ENCODE measurements around the gene SETD3. TPM values are rescaled to one million over a fixed set of nuclear protein-coding genes. Genes with fewer than 3 reads are reported as not detected.

SETD3 gene
- polyA plus RNA-seq, 2 donors: 15.4 to 25.2 TPM

- H3K4me3 ChIP-seq (ENCODE audit: low read depth in 1 of 2, low read length in 2 of 2): no peak overlapping the region
- no peak overlapping the region for H3K27ac ChIP-seq (ENCODE audit: low read depth in 2 of 2, low read length in 1 of 2)
- no peaks in the 10 kb centered on the region for H3K9me3 ChIP-seq (ENCODE audit: control insufficient read depth in 2 of 2, insufficient read depth in 1 of 2, low read depth in 1 of 2, low read length in 1 of 2)
- 91 to 94% methylated on average over 10 of the region's 10 CpGs for WGBS, 2 donors
- H3K27me3 ChIP-seq (ENCODE audit: control insufficient read depth in 1 of 2, insufficient read depth in 2 of 2, low read length in 2 of 2): no peaks in the 10 kb centered on the region
- H3K4me1 ChIP-seq (ENCODE audit: control insufficient read depth in 2 of 2, insufficient read depth in 2 of 2, low read length in 1 of 2): no peaks in the 10 kb centered on the region
- H3K36me3 ChIP-seq (ENCODE audit: control insufficient read depth in 2 of 2, insufficient read depth in 2 of 2, low read length in 1 of 2): peaks cover 9 to 10% of the 10 kb centered on the region in 2 donors
Measured at GRCh38 chr14:99410019-99410418, 70.6 kb downstream of the SETD3 start.

- H3K27me3 ChIP-seq (ENCODE audit: control insufficient read depth in 1 of 2, insufficient read depth in 2 of 2, low read length in 2 of 2): no peaks in the 10 kb centered on the region
- H3K27ac ChIP-seq (ENCODE audit: low read depth in 2 of 2, low read length in 1 of 2): no peak overlapping the region
- peaks cover 7 to 14% of the 10 kb centered on the region in 2 donors for H3K36me3 ChIP-seq (ENCODE audit: control insufficient read depth in 2 of 2, insufficient read depth in 2 of 2, low read length in 1 of 2)
- no peaks in the 10 kb centered on the region for H3K9me3 ChIP-seq (ENCODE audit: control insufficient read depth in 2 of 2, insufficient read depth in 1 of 2, low read depth in 1 of 2, low read length in 1 of 2)
- 88 to 92% methylated on average over 7 of the region's 7 CpGs for WGBS, 2 donors
- no peak overlapping the region for H3K4me3 ChIP-seq (ENCODE audit: low read depth in 1 of 2, low read length in 2 of 2)
- no peaks in the 10 kb centered on the region for H3K4me1 ChIP-seq (ENCODE audit: control insufficient read depth in 2 of 2, insufficient read depth in 2 of 2, low read length in 1 of 2)
Measured at GRCh38 chr14:99408971-99409289, 71.7 kb downstream of the SETD3 start.

DNA sequence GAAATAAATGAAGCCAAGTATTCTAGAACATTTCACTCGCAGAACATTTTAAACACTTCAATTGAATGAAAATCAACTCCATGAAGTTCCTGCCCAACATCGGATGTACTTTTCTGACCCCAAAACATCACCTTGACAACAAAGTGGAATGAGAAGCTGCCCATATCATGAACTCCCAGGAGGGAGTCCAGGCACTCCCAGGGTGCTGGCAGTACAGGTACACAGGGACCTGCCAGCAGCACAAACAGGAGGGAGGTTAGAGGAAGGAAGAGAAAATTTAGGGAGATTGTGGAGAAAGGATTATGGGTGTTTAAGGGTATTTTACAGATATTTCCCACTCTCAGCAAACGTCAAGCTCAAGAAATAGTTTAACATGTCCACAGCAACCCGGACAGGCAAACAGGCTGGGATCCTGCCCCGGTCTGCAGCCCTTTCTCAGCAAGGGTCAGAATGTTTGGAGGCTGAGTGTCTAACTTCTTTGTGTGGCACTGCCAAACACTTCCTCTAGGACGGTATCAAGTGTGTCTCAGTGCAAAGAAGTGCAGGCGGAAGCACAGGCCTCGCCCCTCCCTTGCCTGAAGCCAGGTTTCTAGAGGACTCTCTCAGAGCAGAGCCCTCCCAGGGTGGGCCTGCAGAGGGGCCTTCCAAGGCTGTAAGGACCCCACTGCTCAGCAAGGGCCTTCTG lies 72.2 kb downstream of the SETD3 start:
- H3K4me1 ChIP-seq (ENCODE audit: control insufficient read depth in 2 of 2, insufficient read depth in 2 of 2, low read length in 1 of 2): no peaks in the 10 kb centered on the region
- no peak overlapping the region for H3K27ac ChIP-seq (ENCODE audit: low read depth in 2 of 2, low read length in 1 of 2)
- peaks cover 7 to 14% of the 10 kb centered on the region in 2 donors for H3K36me3 ChIP-seq (ENCODE audit: control insufficient read depth in 2 of 2, insufficient read depth in 2 of 2, low read length in 1 of 2)
- H3K9me3 ChIP-seq (ENCODE audit: control insufficient read depth in 2 of 2, insufficient read depth in 1 of 2, low read depth in 1 of 2, low read length in 1 of 2): no peaks in the 10 kb centered on the region
- H3K4me3 ChIP-seq (ENCODE audit: low read depth in 1 of 2, low read length in 2 of 2): no peak overlapping the region
- WGBS, 2 donors: 80 to 89% methylated on average over 8 of the region's 8 CpGs
- no peaks in the 10 kb centered on the region for H3K27me3 ChIP-seq (ENCODE audit: control insufficient read depth in 1 of 2, insufficient read depth in 2 of 2, low read length in 2 of 2)

GRCh38 chr14:99407416-99407815 lies 73.2 kb downstream of the SETD3 start:
- H3K9me3 ChIP-seq (ENCODE audit: control insufficient read depth in 2 of 2, insufficient read depth in 1 of 2, low read depth in 1 of 2, low read length in 1 of 2): no peaks in the 10 kb centered on the region
- 89 to 96% methylated on average over 11 of the region's 11 CpGs for WGBS, 2 donors
- H3K27me3 ChIP-seq (ENCODE audit: control insufficient read depth in 1 of 2, insufficient read depth in 2 of 2, low read length in 2 of 2): no peaks in the 10 kb centered on the region
- no peak overlapping the region for H3K27ac ChIP-seq (ENCODE audit: low read depth in 2 of 2, low read length in 1 of 2)
- H3K36me3 ChIP-seq (ENCODE audit: control insufficient read depth in 2 of 2, insufficient read depth in 2 of 2, low read length in 1 of 2): peaks cover 7 to 15% of the 10 kb centered on the region in 2 donors
- no peaks in the 10 kb centered on the region for H3K4me1 ChIP-seq (ENCODE audit: control insufficient read depth in 2 of 2, insufficient read depth in 2 of 2, low read length in 1 of 2)
- H3K4me3 ChIP-seq (ENCODE audit: low read depth in 1 of 2, low read length in 2 of 2): no peak overlapping the region

GRCh38 chr14:99402950-99403349 lies 77.7 kb downstream of the SETD3 start:
- no peak overlapping the region for H3K4me3 ChIP-seq (ENCODE audit: low read depth in 1 of 2, low read length in 2 of 2)
- WGBS, 2 donors: 92 to 95% methylated on average over 10 of the region's 10 CpGs
- no peaks in the 10 kb centered on the region for H3K4me1 ChIP-seq (ENCODE audit: control insufficient read depth in 2 of 2, insufficient read depth in 2 of 2, low read length in 1 of 2)
- H3K9me3 ChIP-seq (ENCODE audit: control insufficient read depth in 2 of 2, insufficient read depth in 1 of 2, low read depth in 1 of 2, low read length in 1 of 2): no peaks in the 10 kb centered on the region
- H3K36me3 ChIP-seq (ENCODE audit: control insufficient read depth in 2 of 2, insufficient read depth in 2 of 2, low read length in 1 of 2): peaks cover 7 to 27% of the 10 kb centered on the region in 2 donors
- H3K27ac ChIP-seq (ENCODE audit: low read depth in 2 of 2, low read length in 1 of 2): no peak overlapping the region
- H3K27me3 ChIP-seq (ENCODE audit: control insufficient read depth in 1 of 2, insufficient read depth in 2 of 2, low read length in 2 of 2): no peaks in the 10 kb centered on the region

DNA sequence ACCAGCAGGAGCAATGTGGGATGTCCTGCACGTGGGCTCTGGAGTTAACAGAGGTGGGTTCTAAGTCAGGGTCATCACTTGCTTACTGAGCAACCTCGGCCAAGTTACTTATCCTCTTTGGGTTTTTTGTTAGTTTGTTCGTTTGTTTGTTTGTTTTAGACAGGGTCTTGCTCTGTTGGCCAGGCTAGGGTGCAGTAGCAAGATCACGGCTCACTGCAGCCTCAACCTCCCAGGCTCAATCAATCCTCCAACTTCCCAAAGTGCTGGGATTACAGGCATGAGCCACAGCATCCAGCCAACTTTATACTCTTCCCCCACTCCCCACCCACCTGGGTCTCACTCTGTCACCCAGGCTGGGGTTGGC lies 78.4 kb downstream of the SETD3 start:
- Histone ChIP-seq H3K4me1 (ENCODE audit: control insufficient read depth in 2 of 2, insufficient read depth in 2 of 2, low read length in 1 of 2) (no peaks in the 10 kb centered on the region), H3K27me3 (ENCODE audit: control insufficient read depth in 1 of 2, insufficient read depth in 2 of 2, low read length in 2 of 2) (no peaks in the 10 kb centered on the region), H3K9me3 (ENCODE audit: control insufficient read depth in 2 of 2, insufficient read depth in 1 of 2, low read depth in 1 of 2, low read length in 1 of 2) (no peaks in the 10 kb centered on the region), H3K36me3 (ENCODE audit: control insufficient read depth in 2 of 2, insufficient read depth in 2 of 2, low read length in 1 of 2) (peaks cover 7 to 29% of the 10 kb centered on the region in 2 donors), H3K4me3 (ENCODE audit: low read depth in 1 of 2, low read length in 2 of 2) (no peak overlapping the region), H3K27ac (ENCODE audit: low read depth in 2 of 2, low read length in 1 of 2) (no peak overlapping the region)
- 83 to 86% methylated on average over 4 of the region's 4 CpGs for WGBS, 2 donors

GRCh38 chr14:99401621-99402284 lies 78.9 kb downstream of the SETD3 start:
- H3K9me3 ChIP-seq (ENCODE audit: control insufficient read depth in 2 of 2, insufficient read depth in 1 of 2, low read depth in 1 of 2, low read length in 1 of 2): no peaks in the 10 kb centered on the region
- no peak overlapping the region for H3K27ac ChIP-seq (ENCODE audit: low read depth in 2 of 2, low read length in 1 of 2)
- H3K36me3 ChIP-seq (ENCODE audit: control insufficient read depth in 2 of 2, insufficient read depth in 2 of 2, low read length in 1 of 2): peaks cover 7 to 31% of the 10 kb centered on the region in 2 donors
- WGBS, 2 donors: 65 to 68% methylated on average over 5 of the region's 5 CpGs
- H3K4me3 ChIP-seq (ENCODE audit: low read depth in 1 of 2, low read length in 2 of 2): no peak overlapping the region
- no peaks in the 10 kb centered on the region for H3K4me1 ChIP-seq (ENCODE audit: control insufficient read depth in 2 of 2, insufficient read depth in 2 of 2, low read length in 1 of 2)
- no peaks in the 10 kb centered on the region for H3K27me3 ChIP-seq (ENCODE audit: control insufficient read depth in 1 of 2, insufficient read depth in 2 of 2, low read length in 2 of 2)

- WGBS, 2 donors: 70 to 77% methylated on average over 4 of the region's 4 CpGs
- peaks cover 7 to 28% of the 10 kb centered on the region in 2 donors for H3K36me3 ChIP-seq (ENCODE audit: control insufficient read depth in 2 of 2, insufficient read depth in 2 of 2, low read length in 1 of 2)
Measured at GRCh38 chr14:99401211-99401610, 79.4 kb downstream of the SETD3 start.

GRCh38 chr14:99397698-99398097 lies 83.0 kb downstream of the SETD3 start:
- Histone ChIP-seq H3K27ac (ENCODE audit: low read depth in 2 of 2, low read length in 1 of 2) (no peak overlapping the region), H3K4me1 (ENCODE audit: control insufficient read depth in 2 of 2, insufficient read depth in 2 of 2, low read length in 1 of 2) (no peaks in the 10 kb centered on the region), H3K36me3 (ENCODE audit: control insufficient read depth in 2 of 2, insufficient read depth in 2 of 2, low read length in 1 of 2) (peaks cover 5 to 31% of the 10 kb centered on the region in 2 donors), H3K4me3 (ENCODE audit: low read depth in 1 of 2, low read length in 2 of 2) (no peak overlapping the region), H3K27me3 (ENCODE audit: control insufficient read depth in 1 of 2, insufficient read depth in 2 of 2, low read length in 2 of 2) (no peaks in the 10 kb centered on the region), H3K9me3 (ENCODE audit: control insufficient read depth in 2 of 2, insufficient read depth in 1 of 2, low read depth in 1 of 2, low read length in 1 of 2) (peaks cover 0 to 2% of the 10 kb centered on the region in 2 donors)
- WGBS, 2 donors: 93 to 97% methylated on average over 2 of the region's 2 CpGs

More at GRCh38 chr14:99401211-99401610, 79.4 kb downstream of the SETD3 start:
- Histone ChIP-seq H3K27me3 (ENCODE audit: control insufficient read depth in 1 of 2, insufficient read depth in 2 of 2, low read length in 2 of 2) (no peaks in the 10 kb centered on the region), H3K9me3 (ENCODE audit: control insufficient read depth in 2 of 2, insufficient read depth in 1 of 2, low read depth in 1 of 2, low read length in 1 of 2) (no peaks in the 10 kb centered on the region), H3K4me1 (ENCODE audit: control insufficient read depth in 2 of 2, insufficient read depth in 2 of 2, low read length in 1 of 2) (no peaks in the 10 kb centered on the region), H3K4me3 (ENCODE audit: low read depth in 1 of 2, low read length in 2 of 2) (no peak overlapping the region), H3K27ac (ENCODE audit: low read depth in 2 of 2, low read length in 1 of 2) (no peak overlapping the region)
